22Rv1 (cell line): ENCODE results near the gene BRD2.

Experiments
- ZFX ChIP-seq: fragments of 450-650 bp; IDR thresholded peaks from 2 replicates; pipeline ENCODE4 v1.6.1; 2017; ENCODE audit warnings: antibody characterized with exemption, borderline replicate concordance
- TF ChIP-seq, protein P1 (sequence below): fragments of 450-650 bp; IDR thresholded peaks from 2 replicates; pipeline ENCODE4 v1.5.1; 2017; ENCODE audit warnings: mild to moderate bottlenecking

DNA sequence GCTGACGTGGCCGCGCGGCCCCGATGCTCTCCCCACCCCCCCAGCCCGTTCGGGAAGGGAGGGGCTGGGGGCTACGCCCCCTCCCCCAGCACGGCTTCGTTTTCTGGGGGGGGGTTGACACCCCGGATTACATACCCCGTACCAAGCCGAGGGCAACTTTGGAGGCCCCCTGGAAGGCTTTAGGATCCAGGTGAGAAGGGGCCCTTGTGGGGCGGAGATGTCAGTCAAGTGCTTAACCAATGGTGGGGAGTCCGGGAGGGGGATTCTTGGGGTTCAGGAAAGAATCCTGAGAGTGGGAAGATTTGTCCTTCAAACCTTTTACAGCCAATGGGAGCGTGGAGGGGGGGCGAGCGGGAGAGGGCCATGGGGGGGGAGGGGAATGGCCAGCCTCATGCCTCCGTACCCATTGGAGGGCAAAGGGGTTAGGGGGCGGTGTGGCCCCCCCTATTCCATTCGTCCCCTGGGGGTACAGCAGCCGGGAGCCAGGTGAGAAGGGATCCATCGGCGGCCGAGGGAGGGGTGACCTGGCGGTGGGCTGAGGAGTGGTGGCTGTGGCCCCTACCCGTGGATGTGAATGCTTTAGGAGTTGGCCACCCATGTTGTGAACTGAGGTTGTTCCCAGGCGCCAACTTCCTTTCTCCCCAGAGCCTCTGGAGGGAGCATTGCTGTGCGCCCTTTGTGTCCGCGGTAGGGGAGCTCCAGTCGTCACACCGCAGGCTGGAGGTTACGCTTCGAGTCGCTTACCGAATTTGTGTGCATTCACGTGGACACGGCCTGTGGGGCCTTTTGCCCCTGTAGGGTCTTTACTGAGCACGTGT, 682 bp downstream of the BRD2 start:
- TF ChIP-seq, protein P1, sequence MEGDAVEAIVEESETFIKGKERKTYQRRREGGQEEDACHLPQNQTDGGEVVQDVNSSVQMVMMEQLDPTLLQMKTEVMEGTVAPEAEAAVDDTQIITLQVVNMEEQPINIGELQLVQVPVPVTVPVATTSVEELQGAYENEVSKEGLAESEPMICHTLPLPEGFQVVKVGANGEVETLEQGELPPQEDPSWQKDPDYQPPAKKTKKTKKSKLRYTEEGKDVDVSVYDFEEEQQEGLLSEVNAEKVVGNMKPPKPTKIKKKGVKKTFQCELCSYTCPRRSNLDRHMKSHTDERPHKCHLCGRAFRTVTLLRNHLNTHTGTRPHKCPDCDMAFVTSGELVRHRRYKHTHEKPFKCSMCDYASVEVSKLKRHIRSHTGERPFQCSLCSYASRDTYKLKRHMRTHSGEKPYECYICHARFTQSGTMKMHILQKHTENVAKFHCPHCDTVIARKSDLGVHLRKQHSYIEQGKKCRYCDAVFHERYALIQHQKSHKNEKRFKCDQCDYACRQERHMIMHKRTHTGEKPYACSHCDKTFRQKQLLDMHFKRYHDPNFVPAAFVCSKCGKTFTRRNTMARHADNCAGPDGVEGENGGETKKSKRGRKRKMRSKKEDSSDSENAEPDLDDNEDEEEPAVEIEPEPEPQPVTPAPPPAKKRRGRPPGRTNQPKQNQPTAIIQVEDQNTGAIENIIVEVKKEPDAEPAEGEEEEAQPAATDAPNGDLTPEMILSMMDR, result no peak
- TF ChIP-seq ZFX, result no peak
